HG03139 (cell line): ENCODE data around the gene TGFB1I1.
"Not testable (repeated sequence)": the region's sequence is repeated elsewhere in the genome, so short reads cannot be mapped to it uniquely, and the experiment has no call there.

Experiments
- ATAC-seq: cut with Tn5 transposase; IDR thresholded peaks from one replicate; pipeline ENCODE4 v1.9.1; 2021; ENCODE audit not compliant: unreplicated experiment

The TGFB1I1 gene

DNA sequence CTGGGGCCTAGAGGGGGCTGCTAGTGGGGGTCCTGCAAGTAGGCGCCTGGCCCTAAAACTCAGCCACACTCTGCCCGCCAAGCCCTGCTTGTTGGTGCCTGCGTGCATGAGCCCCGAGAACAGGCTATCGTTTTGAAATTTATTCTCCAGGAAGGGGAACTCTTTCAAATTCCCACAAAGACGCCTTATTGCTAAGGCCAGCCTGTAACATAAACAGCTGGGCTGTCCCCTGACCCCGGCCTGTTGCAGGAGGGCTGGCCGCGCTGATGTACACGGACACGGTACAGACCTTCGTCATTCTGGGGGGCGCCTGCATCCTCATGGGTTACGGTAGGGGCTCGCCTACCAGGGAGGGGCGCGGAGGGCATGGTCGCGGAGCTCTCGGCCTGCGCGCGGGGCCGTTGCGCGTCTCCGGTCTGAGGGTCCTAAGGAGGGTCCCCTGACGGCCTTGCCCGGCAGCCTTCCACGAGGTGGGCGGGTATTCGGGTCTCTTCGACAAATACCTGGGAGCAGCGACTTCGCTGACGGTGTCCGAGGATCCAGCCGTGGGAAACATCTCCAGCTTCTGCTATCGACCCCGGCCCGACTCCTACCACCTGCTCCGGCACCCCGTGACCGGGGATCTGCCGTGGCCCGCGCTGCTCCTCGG is 15.2 kb downstream of the TGFB1I1 start:
- no peak for ATAC-seq

DNA sequence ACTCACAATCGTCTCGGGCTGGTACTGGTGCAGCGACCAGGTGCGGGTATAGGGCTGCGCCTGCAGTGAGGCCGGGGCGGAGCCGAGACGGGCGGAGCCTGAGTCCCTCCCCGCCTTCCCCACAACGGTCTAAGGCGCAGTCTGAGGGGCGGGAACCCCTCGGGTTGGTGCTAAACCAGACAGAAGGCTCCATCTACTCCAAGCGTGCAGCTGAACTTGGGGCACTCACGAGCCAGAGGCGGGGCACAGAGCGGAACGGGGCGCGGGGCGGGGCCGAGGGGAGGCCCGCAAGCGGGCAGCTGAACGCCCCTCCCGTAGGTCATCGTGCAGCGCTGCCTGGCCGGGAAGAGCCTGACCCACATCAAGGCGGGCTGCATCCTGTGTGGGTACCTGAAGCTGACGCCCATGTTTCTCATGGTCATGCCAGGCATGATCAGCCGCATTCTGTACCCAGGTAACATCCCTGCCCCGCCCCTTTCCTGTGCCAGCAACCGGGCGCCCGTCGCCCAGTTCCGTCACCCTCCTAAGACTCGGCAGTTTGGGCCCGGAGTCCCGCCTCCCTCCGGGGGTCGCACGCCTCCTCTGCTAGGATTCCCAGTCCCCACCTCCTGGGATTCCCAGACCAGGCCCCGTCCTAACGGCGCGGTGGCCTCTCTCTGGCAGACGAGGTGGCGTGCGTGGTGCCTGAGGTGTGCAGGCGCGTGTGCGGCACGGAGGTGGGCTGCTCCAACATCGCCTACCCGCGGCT is 15.9 kb downstream of the TGFB1I1 start:
- ATAC-seq: peak; percentile 75

DNA sequence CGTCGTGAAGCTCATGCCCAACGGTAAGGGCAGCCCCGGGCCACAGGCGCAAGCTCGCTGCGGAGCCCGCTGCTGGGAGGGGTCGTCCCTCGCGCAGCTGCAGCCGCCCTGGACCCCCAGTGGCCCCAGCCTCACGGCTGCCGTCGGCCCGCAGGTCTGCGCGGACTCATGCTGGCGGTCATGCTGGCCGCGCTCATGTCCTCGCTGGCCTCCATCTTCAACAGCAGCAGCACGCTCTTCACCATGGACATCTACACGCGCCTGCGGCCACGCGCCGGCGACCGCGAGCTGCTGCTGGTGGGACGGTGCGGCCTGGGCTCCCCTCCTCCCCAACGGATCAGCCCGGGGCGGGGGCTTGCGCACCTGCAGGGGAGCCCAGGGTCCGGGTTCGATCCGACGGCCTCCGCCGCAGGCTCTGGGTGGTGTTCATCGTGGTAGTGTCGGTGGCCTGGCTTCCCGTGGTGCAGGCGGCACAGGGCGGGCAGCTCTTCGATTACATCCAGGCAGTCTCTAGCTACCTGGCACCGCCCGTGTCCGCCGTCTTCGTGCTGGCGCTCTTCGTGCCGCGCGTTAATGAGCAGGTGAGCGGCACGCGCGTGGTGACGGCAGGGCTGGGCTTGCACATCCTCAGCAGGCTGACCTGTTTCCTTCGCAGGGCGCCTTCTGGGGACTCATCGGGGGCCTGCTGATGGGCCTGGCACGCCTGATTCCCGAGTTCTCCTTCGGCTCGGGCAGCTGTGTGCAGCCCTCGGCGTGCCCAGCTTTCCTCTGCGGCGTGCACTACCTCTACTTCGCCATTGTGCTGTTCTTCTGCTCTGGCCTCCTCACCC is 16.7 kb downstream of the TGFB1I1 start:
- no peak for ATAC-seq

DNA sequence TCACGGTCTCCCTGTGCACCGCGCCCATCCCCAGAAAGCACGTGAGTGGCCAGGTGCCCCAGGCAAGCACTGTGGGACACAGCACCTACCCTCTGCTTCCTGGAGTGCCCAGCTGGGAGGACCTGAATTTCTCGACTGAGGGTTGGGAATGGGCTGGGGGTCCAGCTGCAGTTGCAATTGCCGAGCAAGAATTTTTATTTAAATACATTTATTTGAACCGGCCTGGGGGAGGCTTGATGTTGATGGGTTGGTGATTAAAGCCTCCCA is 17.3 kb downstream of the TGFB1I1 start:
- ATAC-seq: no peak

DNA sequence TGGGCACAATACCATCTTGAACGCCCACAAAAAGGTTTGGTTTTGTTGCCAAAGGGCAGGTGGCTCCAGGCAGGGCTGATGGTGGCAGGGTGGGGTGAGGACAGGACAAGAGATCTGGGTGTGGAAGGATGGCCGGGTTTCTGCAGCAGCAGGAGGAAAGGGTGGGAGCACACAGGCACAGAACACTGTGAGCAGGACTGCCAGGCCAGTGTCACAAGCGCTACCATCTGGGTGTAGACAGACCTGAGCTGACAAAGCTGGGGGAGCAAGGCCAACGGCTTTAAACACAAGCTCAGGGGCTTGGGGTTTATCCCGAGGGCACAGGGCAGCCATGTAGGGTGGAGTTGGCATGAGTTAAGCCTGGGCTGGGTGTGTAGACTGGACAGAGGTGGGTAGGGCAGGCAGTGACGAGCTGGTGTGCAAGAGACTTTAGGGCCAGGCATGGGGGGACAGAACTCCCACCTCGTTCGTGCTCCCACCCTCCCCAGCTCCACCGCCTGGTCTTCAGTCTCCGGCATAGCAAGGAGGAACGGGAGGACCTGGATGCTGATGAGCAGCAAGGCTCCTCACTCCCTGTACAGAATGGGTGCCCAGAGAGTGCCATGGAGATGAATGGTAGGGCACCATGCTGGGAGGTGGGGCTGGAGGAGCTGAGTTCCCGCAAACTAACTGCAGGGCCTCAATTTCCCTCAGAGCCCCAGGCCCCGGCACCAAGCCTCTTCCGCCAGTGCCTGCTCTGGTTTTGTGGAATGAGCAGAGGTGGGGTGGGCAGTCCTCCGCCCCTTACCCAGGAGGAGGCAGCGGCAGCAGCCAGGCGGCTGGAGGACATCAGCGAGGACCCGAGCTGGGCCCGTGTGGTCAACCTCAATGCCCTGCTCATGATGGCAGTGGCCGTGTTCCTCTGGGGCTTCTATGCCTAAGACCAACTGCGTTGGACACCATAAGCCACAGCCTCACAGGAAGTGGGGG is 17.9 kb downstream of the TGFB1I1 start:
- no peak for ATAC-seq

DNA sequence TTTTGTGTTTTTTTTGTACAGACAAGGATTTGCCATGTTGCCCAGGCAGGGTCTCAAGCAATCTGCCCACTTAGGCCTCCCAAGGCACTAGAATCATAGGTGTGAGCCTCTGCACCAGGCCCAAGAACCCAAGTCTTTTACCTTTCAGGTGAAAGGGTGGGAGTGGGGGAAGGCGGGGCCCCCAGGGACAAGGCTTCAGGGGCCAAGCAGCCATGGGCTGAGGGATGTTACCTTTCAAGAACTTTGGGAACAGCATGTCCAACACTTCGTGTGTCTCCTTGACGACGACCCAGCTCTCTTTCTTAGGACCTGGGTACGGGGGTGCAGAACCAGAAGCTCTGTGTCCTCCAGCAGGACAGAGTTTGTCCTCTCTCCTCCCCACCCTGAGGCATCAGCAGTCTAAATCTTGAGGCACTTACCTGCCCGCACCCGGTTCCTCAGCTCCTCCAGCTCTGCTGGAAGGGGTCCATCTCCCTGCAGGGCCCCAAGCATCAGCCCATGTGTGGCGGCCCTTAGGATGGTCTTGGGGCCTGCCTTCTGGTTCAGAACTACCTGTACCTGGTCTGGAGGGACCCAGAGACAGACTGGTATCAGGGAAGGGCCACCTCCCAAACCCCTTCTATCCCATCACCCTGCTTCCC is 19.9 kb downstream of the TGFB1I1 start:
- ATAC-seq: no peak

DNA sequence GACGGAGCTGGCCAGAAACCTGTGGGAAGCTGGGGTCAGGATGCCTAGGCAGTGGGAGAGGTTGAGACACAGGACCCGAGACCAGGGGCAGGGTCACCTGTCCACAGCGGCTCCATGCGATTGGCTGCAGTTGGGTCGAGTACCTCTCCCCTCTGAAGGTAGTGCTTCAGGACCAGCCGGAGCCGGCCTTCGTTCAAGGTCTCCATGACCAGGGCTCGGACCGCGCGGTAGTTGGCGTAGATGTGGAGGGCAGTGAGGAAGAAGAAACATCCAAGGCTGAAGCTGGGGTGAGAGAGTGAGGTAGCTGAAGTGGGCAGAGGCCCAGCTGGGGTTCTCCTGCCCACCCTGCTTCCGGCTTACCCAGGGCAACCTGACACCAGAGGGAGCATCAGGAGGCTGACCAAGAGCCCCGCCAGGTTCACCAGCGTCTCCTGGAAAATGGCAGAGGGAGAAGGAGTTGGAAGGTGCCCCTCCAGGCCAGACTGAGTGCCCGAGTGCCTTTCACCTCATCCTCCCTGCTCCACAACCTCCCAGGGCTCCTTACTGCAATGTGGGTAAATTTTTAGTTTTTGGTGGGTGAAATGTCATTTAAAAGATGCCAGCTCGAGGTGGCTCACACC is 21.7 kb downstream of the TGFB1I1 start:
- ATAC-seq: no peak

DNA sequence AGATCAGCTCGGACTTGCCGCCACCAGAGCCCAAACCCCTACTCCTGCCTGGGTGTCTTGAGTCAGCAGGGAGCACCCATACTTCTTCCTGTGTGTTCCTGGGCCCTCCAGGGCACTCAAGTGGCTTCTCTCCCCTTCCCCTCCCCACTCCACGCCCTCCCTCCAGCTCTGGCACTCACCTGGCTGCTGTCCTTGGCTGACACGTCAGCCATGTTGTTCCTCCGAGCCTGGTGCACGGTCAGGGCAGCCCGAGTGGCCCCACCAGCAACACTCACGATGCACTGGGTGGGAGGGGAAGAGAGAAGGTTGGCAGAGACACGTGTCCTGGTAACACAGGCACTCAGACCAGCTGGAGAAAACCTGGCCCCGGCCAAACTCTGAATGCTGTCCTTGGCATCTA is 24.7 kb downstream of the TGFB1I1 start:
- no peak for ATAC-seq

DNA sequence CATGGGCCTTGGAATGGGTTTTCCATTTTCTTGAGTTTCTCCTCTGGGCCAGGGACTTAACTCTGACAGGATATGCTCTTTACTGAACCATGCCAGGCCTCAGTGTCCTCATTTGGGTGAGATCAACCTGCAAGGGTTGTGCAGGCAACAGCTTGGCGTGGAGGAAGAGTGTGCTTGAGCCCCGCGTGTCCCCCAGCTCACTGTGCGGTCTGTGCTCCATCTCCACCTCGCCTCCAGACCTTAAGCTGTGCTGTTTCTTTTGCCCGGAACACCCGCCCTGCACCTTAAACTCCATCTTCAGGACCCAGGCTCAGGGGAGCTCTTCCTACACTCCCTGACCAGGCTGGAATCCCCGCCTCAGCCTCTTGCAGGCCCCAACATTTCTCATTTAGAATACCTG is 26.5 kb downstream of the TGFB1I1 start:
- ATAC-seq: no peak

DNA sequence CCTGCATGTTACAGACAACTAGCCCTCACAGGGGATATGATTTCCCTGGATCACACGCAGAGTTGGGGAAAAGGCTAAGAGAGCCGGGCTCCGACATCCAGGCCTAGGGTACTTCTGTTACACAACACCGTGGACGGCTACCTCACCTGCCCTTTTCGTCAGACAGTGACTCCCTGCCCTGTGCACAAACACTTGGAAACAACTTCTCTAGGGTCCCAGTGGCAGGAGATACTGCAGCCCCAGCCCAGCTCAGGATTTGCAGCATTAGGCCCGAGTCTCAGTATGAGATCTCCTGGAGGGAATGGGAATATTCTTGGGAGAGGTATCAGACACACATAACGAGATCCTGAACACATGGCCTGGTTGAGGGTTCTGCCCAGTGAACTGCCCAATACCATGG is 28.0 kb downstream of the TGFB1I1 start:
- no peak for ATAC-seq

DNA sequence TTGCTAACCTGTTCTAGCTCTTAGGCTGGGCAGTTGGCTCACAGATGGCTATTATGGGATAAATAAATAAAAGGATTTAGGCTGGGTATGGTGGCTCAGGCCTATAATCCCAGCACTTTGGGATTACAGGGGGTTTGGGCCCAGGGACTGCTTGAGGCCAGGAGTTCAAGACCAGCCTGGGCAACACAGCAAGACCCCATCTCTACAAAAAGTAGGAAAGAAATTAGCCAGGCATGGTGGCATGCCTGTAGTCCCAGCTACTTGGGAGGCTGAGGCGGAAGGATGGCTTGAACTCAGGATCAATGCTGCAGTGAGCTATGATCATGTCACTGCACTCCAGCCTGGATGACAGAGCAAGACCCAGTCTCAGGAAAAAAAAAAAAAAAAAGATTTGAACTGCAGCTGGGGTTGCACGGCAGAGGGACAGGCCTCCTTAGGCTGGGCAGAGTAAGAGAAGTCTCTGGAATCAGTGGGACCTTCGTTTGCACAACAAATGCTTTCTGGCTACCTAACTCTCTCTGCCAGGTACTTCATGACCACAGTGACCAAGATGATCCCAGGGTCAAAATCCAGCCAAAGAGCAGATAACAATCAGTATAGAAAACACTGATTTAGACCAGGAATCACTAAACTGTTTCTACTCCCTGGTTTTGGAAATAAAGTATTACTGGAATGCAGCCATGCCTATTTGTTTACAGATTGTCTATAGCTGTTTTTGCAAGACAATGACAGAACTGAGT is 29.4 kb downstream of the TGFB1I1 start:
- ATAC-seq: no peak

DNA sequence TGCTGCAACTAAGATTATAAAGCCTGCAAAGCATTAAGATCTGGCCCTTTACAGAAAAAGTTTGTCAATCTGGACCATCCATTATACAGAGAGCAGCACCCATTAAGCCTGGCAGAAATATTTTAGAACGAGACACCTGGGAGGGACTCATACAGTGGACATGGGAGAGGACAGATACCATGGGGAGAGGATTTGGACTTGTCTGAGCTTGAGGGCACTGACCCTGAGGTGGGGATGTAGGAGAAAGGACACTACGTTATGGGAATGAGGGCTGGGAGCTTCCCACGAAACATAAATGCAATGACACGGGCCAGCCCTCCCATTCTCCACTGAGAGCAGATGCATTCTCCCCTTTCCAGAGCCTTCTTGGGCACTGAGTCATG is 30.0 kb downstream of the TGFB1I1 start:
- ATAC-seq: no peak

DNA sequence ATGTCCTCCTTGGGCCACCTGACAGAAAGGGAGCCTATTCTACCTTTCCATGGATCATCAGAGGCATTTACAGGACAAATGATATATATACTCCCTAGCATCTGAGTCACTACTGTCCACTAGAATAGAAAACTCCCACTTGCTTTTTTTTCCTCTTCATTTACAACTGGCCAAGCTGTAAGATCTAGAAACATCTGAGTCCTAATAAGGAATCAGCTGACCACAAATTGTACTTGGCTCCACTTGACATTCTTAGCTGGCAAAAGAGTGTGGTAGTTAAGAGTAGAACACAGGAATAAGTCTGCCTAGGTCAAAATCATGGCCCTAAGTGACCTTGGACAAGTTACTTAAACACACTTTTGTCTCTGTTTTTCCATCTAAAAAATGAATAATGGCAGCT is 31.0 kb downstream of the TGFB1I1 start:
- ATAC-seq: no peak

DNA sequence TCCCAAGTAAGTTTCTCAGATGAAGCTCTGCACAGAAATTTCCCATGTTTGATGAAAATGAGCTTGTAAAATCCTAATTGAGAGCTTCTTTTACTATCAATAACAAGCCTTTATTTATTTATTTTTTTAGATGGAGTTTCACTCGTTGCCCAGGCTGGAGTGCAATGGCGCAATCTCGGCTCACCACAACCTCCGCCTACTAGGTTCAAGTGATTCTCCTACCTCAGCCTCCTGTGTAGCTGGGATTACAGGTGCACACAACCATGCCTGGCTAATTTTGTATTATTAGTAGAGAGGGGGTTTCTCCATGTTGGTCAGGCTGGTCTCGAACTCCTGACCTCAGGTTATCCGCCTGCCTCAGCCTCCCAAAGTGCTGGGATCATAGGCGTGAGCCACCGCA is 31.6 kb downstream of the TGFB1I1 start:
- not testable (repeated sequence) for ATAC-seq

DNA sequence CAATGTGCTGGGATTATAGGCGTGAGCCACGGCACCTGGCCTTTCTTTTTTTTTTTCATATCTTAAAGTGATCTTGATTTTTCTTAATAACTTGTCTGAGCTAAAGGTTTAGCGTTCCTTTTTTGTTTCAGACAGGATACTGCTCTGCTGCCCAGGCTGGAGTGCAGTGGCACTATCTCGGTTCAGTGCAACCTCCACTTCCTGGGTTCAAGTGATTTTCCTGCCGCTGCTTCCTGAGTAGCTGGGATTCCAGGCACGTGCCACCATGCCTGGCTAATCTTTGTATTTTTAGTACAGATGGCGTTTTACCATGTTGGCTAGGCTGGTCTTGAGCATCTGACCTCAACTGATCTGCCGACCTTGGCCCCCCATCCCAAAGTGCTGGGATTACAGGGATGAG is 32.2 kb downstream of the TGFB1I1 start:
- no peak for ATAC-seq

DNA sequence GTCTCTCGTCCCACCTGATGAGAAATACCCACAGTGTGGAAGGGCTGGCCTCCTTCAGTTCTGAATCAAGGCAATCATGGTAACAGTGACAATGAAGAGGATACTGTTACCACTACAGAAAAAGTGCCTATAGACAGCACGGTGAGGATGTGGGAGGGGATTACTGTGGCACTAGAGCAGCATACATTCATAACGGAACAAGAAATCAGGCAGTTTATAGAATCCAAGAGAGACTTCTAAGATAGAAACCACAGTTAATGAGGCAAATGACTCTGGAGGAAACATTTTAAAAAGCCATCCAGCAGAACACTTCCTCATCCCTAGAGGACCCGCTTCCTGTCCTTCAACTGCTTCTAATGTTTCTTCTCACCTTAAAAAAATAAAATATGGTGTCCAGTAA is 33.5 kb downstream of the TGFB1I1 start:
- ATAC-seq: peak; percentile 40

DNA sequence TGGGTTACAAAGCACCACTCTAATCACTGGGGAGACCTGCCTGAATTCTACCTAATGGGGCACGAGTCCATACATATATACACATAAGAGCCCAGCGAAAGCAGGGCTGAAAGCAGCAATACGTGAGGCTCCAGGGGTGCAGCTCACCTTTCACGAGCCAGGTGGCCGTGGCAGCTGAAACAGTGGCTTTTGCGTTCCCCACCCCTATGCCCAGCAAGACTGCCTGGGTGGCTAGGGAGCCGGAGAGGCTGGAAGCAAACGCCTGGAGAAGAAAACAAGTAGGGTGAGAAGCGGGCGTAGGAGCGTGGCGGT is 35.6 kb downstream of the TGFB1I1 start:
- peak; percentile 5 for ATAC-seq

DNA sequence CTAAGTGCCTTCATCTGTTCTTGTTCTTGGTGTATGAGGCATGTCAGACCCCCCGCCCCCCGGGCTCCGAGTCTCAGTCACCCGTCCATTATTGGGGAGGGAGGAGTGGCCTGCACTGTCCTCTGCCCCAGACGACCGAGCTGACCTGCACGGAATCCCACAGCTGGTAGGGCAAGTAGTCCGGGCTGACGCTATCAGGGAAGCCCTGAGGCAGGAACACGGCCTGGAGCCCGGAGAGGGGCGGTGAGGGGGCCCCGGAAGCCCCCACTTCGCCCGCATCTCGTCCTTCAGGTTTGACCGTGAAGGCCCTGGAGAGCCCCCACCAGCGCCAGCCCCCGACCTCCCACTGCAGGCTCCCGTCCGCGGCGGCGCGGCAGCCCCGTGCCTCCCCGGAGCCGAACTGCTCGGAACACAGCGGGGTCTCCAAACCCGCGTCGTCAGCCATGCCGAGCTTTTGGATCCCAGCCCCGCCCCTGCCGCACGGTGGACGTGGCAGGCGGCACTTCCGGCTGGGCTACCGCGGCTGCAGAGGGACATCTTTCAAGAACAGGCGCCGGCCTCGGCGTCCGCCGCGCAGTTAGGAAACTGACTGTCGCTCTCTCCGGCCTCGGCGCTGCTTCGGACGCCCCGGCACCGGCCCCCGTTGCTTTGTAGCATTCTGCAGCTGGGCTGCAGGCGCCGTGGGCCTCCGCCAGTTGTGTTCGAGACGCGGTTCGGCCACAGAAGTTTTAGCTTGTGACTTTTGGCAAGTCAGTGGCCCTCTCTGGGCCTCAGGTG is 36.2 kb downstream of the TGFB1I1 start, which contains the start of gene RUSF1:
RUSF1 (minus strand) TSS at position 463 of the 777 bp plus-strand sequence; CDS start at position 445, 18 bp downstream.
- ATAC-seq: peak; percentile 78

DNA sequence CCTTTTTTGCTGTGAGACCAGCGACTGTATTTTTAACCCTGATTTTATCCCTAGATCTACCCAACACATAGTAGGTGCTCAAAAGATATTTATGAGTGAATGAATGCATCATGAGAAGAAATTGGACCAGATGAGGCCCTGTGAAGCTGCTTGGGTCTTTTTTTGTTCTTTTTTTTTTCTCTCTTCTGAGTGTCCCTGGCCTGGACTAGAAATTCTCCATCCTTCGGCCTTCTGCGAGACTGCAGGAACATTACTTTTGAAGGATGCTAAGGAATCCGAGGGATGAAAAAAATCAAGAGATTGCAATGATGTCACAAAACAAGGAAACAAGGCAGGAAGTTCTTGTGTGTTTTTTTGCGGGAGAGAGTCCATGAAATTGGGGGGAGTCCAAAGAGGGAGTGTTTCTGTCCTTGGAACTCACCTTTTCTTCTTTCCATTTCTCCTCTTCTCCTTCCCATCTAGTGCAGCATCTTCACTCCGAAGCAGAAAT is 36.8 kb downstream of the TGFB1I1 start:
- no peak for ATAC-seq
